Activated CD4-positive, alpha-beta T cell treated with anti-CD3 and anti-CD28 coated beads for 36 hours (primary cell): Measurements from ENCODE around the gene CHST11. TPM values are rescaled to one million over a fixed set of nuclear protein-coding genes. Genes with fewer than 3 reads are reported as not detected.

ENCODE experiments used
- ATAC-seq: fragments of 200-7000 bp; cut with Tn5 transposase; one replicate; pipeline ENCODE4 v1.10.0; 2021; ENCODE audit warnings: mild to moderate bottlenecking, moderate library complexity
- CTCF ChIA-PET: fragments of 350-600 bp; sonication (Branson Sonifier 250); formaldehyde crosslinking; loops from one replicate; lab custom pipeline; 2021; ENCODE audit warnings: antibody characterized with exemption; lab: Charles Lee
- POLR2A ChIA-PET: fragments of 350-600 bp; sonication (Branson Sonifier 250); formaldehyde crosslinking; loops from one replicate; lab custom pipeline; 2021; ENCODE audit warnings: antibody characterized with exemption, inconsistent platforms; lab: Charles Lee
- DNase-seq: peaks from one replicate; pipeline ENCODE4 v3.0.0-alpha.2; 2020
- H3K27ac Mint-ChIP-seq: one replicate; pipeline ENCODE4 v1.8.0; 2021; ENCODE audit warnings: mixed read lengths
- H3K27me3 Mint-ChIP-seq: one replicate; pipeline ENCODE4 v1.8.0; 2021; ENCODE audit warnings: mixed read lengths
- H3K36me3 Mint-ChIP-seq: one replicate; pipeline ENCODE4 v1.8.0; 2021; ENCODE audit warnings: low read depth, mixed read lengths
- H3K4me1 Mint-ChIP-seq: one replicate; pipeline ENCODE4 v1.8.0; 2021; ENCODE audit warnings: mixed read lengths
- H3K4me3 Mint-ChIP-seq: one replicate; pipeline ENCODE4 v1.8.0; 2021; ENCODE audit warnings: mild to moderate bottlenecking, moderate library complexity, mixed read lengths
- H3K9me3 Mint-ChIP-seq: one replicate; pipeline ENCODE4 v1.8.0; 2021; ENCODE audit warnings: low read depth, mixed read lengths
- intact Hi-C, 2 experiments: fragments of 100-400 bp; cut with DNase I in 1 of 2; cut with micrococcal nuclease in 1 of 2; formaldehyde crosslinking; loops; one replicate each; pipeline versions ENCODE4 v1.14.2 to v1.15.1; 2022 to 2024; cut with DNase I, micrococcal nuclease
- total RNA-seq, 2 experiments: library from RNA; stranded (reverse); gene quantifications; one replicate each; pipeline ENCODE4 v1.2.3, GENCODE V29; 2021

The CHST11 gene
- total RNA-seq, 2 experiments from 2014 or later, result 33.3 to 33.6 TPM

DNA sequence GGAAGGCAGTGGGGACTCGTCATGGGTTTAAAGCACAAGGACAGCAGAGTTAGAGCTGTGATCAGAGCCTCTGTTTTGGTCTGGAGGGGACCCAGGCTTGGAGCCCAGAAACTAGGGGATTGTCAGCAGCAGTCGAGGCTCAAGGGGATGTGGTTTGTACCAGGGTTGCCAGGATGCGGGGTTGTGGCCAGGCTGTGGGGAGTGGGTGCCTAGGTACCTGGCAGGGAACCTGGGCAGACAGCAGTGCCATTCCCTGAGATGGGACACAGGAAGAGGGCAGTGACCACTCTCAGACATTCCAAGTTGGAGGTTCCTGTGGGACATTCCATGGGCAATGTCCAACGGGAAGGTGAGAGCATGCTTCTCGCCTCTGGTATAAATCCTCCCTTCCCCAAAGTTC, 279.1 kb downstream of the CHST11 start:
- intact Hi-C loops, result no loop called here
- Mint-ChIP-seq H3K36me3 (no peaks in the 10 kb centered on the region), H3K4me1 (peaks cover 62% of the 10 kb centered on the region), H3K9me3 (no peaks in the 10 kb centered on the region), H3K4me3 (no peak overlapping the region), H3K27me3 (no peaks in the 10 kb centered on the region), H3K27ac (peak overlapping the region; percentile 49)
- ChIA-PET CTCF (interaction anchor here (0.5 to 0.7 kb wide), 2 partner anchors 34 to 1897 kb away, joined by 3 read pairs; no protein-coding TSS in a partner anchor), POLR2A (no interaction called here)
- DNase-seq (no peak), ATAC-seq (no peak)

DNA sequence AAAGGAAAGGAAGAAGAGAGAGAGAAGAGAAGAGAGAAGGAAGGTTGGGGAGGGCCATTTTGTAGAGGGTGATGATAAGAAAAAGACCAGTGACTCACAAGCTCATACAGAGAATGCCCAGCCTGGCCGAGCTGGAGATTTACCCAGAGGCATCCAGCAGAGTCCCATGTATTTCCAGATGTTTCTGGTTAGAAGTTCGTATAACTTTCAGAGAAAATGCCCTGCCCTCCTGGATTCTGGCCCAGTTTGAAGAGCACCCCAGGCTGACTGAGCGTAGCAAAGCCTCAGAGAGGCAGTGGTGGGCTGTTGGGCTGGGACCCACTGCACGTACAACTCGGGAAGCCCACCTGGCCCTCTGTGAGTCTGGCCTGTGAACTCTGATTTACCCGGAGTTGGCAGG, 279.6 kb downstream of the CHST11 start:
- Mint-ChIP-seq H3K27me3 (no peaks in the 10 kb centered on the region), H3K36me3 (no peaks in the 10 kb centered on the region), H3K27ac (peak overlapping the region; percentile 49), H3K9me3 (no peaks in the 10 kb centered on the region), H3K4me3 (no peak overlapping the region), H3K4me1 (peaks cover 67% of the 10 kb centered on the region)
- intact Hi-C loops, result no loop called here
- CTCF ChIA-PET, result interaction anchor here (0.5 kb wide), 1 partner anchor 1897 kb away, joined by 3 read pairs; no protein-coding TSS in a partner anchor
- ATAC-seq, result no peak
- POLR2A ChIA-PET, result no interaction called here
- no peak for DNase-seq

DNA sequence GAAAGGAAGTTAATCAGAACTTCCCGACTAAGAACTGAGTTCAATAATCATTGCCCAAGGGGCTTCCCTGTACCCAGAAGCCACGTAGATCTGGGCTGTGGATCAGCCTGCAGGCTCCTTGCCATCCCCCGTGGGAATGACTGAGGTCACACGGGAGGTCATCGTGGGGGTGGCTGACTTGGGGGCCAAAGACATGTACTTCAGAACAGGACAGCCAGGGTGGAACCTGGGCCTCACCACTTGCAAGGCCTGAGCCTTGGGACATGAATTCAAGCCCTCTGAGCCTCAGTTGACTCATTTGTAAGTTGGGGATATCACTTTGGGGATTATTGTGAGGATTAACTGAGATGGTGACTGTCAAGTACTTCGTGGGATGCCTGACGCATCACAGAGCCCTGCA, 280.4 kb downstream of the CHST11 start:
- Mint-ChIP-seq H3K4me1 (peaks cover 71% of the 10 kb centered on the region), H3K36me3 (no peaks in the 10 kb centered on the region), H3K9me3 (no peaks in the 10 kb centered on the region), H3K4me3 (no peak overlapping the region), H3K27ac (peak overlapping the region; percentile 14), H3K27me3 (no peaks in the 10 kb centered on the region)
- DNase-seq, result no peak
- no peak for ATAC-seq
- ChIA-PET CTCF (no interaction called here), POLR2A (no interaction called here)
- intact Hi-C loops, result no loop called here

DNA sequence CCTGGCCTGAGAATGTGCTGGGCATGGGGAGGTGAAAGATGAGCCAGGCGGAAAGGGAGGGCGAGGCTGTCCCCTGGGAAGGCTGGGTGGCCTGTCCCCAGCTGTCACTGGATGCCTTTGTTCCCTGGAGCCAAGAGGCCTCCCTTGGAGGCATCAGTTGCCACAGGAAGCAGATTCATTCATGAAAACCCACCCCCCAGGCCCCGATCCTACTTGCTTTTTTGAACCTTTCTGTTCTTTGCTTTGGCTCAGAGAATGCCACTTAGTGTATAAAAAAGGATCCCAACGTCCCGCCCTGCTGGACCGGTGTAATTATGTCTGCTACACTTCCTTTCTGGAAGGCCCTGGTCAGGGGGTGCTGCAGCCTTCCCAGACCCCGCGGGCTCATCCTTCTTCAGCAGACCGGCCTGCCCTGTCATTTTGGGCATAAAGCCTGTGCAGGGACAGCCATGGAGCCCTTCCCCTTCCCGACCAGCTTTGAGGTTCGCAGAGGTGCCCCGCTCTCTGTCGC, 281.1 kb downstream of the CHST11 start:
- H3K4me3 Mint-ChIP-seq, result no peak overlapping the region
- no peaks in the 10 kb centered on the region for H3K36me3 Mint-ChIP-seq
- no peaks in the 10 kb centered on the region for H3K27me3 Mint-ChIP-seq
- CTCF ChIA-PET, result interaction anchor here (1.3 kb wide), 1 partner anchor 12 kb away, joined by 3 read pairs; no protein-coding TSS in a partner anchor
- peaks cover 66% of the 10 kb centered on the region for H3K4me1 Mint-ChIP-seq
- POLR2A ChIA-PET, result no interaction called here
- ATAC-seq (no peak), DNase-seq (no peak)
- intact Hi-C loops, result no loop called here
- no peaks in the 10 kb centered on the region for H3K9me3 Mint-ChIP-seq
- peak overlapping the region; percentile 27 for H3K27ac Mint-ChIP-seq

DNA sequence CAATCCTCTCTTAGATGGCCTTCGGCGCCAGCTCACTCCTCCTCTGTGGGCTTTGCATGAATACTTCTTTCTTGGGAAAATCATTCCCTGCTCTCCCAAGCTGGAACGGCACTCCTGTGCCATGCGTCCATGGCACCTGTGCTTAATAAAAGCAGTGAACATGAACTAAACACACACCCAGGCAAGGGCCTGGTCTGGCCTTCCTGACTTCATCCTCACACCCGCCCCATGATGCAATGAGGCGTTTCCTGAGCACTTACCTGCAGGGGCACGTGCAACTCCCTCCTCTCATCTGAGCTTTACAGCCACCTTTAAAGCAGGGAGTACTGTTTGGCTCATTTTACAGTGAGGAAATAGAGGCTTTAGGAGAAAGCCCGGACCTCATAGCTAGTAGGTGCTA, 281.6 kb downstream of the CHST11 start:
- Mint-ChIP-seq H3K4me3 (no peak overlapping the region), H3K4me1 (peaks cover 63% of the 10 kb centered on the region), H3K27me3 (no peaks in the 10 kb centered on the region), H3K9me3 (no peaks in the 10 kb centered on the region), H3K27ac (peak overlapping the region; percentile 34), H3K36me3 (no peaks in the 10 kb centered on the region)
- ATAC-seq (no peak), DNase-seq (no peak)
- CTCF ChIA-PET, result interaction anchor here (1.3 kb wide), 2 partner anchors 12 to 357 kb away, joined by 3 to 7 read pairs; no protein-coding TSS in a partner anchor
- intact Hi-C loops, result no loop called here
- POLR2A ChIA-PET, result no interaction called here

DNA sequence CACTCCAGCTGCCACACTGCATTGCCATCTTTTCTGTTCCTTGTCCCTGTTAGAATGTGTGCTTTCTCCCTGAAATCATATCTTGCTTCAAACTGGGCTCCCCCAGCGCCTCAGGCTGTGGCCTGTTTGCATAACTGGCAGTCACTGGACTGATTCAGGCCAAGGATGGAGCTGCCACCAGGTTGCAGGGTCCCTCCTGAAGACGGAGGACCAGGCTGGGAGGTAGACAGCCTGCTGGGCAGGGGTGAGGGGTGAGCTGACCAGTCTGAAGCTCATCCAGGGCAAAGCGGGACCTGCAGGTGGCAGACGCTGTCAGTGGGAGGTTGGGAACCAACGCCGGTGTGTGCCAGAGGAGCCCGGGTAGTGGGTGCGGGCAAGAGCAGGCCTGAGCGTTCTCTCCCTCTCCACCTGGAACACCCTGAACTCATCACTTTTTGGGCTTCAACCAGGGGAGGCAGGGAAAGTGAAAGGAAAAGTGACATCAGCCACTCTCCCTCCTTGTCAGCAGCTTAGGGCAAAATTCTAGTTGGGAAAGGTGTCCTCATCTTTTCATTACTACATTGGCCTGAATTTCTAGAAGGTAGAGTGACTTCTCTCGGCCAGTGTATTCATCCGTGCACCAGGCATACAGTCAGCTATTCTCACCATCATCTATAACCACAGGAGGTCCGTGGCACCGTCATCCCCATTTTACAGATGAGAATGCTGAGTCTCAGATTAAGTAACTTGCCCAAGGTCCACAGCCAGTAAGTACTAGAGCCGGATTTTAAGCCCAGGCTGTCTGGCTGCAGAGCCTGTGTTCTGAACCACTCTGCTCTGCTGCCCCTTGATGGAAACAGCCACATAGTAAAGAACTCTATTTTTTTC, 282.3 kb downstream of the CHST11 start:
- Mint-ChIP-seq H3K27ac (peak overlapping the region; percentile 53), H3K27me3 (no peaks in the 10 kb centered on the region), H3K9me3 (no peaks in the 10 kb centered on the region), H3K4me3 (no peak overlapping the region), H3K36me3 (no peaks in the 10 kb centered on the region), H3K4me1 (peaks cover 60% of the 10 kb centered on the region)
- POLR2A ChIA-PET, result no interaction called here
- CTCF ChIA-PET, result interaction anchor here (0.6 to 1.3 kb wide), 3 partner anchors 11 to 357 kb away, joined by 3 to 7 read pairs (median 3); no protein-coding TSS in a partner anchor
- no peak for ATAC-seq
- DNase-seq, result no peak
- intact Hi-C loops, result no loop called here

DNA sequence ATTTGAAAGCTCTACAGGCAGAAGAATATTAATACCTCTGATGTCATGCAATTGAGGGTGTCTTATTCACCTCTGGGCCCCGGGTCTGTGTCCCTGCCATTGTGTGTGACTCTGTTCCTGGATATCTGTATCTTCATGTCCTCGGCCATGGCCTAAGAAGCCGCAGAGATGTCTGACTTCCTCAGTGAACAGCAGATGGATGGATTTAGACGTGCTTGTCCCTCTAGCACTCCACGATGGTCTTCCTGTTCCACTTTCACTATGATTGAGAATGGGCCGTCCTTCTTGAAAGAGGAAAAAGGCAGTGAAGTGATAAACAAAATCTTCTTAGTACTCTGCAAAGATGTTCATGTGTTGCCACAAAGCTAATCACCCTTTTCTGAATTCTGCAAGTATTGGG, 283.9 kb downstream of the CHST11 start:
- Mint-ChIP-seq H3K27me3 (no peaks in the 10 kb centered on the region), H3K27ac (peak overlapping the region; percentile 69), H3K9me3 (no peaks in the 10 kb centered on the region), H3K4me3 (peak overlapping the region; percentile 51), H3K4me1 (peaks cover 58% of the 10 kb centered on the region), H3K36me3 (no peaks in the 10 kb centered on the region)
- POLR2A ChIA-PET, result no interaction called here
- intact Hi-C loops, result loop anchor here in 1 of 2 experiments (10.0 kb wide), 1 partner anchor 314 kb away; no protein-coding TSS in a partner anchor
- CTCF ChIA-PET, result interaction anchor here (0.7 to 1.1 kb wide), 3 partner anchors 20 to 314 kb away, joined by 3 read pairs; no protein-coding TSS in a partner anchor
- ATAC-seq (peak; percentile 74), DNase-seq (peak; percentile 37)

DNA sequence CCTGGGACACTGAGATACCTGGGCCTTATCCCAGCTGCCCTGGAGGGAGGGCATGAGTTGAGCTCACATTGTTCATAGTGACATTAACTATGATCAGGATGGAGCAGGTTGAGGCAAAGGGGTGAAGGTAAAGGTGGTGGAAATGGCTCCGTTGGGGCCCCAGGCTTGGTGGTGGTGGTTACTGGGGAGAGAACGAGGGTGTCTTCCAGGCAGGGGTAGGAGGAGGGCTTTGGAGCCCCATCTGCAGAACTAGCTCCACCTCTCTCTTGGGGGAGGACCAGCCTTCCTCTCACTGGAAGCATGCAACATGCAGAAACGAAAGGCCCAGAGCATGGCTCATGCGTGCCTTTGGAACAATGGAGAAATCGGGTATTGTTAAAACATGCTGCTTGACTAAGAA, 284.3 kb downstream of the CHST11 start:
- ChIA-PET POLR2A (no interaction called here), CTCF (interaction anchor here (0.5 to 1.1 kb wide), 5 partner anchors 20 to 359 kb away, joined by 3 read pairs; no protein-coding TSS in a partner anchor)
- Mint-ChIP-seq H3K27me3 (no peaks in the 10 kb centered on the region), H3K27ac (peak overlapping the region; percentile 69), H3K4me1 (peaks cover 58% of the 10 kb centered on the region), H3K4me3 (peak overlapping the region; percentile 51), H3K9me3 (no peaks in the 10 kb centered on the region), H3K36me3 (no peaks in the 10 kb centered on the region)
- intact Hi-C loops, result loop anchor here in 1 of 2 experiments (10.0 kb wide), 1 partner anchor 314 kb away; no protein-coding TSS in a partner anchor
- DNase-seq (no peak), ATAC-seq (peak; percentile 40)

DNA sequence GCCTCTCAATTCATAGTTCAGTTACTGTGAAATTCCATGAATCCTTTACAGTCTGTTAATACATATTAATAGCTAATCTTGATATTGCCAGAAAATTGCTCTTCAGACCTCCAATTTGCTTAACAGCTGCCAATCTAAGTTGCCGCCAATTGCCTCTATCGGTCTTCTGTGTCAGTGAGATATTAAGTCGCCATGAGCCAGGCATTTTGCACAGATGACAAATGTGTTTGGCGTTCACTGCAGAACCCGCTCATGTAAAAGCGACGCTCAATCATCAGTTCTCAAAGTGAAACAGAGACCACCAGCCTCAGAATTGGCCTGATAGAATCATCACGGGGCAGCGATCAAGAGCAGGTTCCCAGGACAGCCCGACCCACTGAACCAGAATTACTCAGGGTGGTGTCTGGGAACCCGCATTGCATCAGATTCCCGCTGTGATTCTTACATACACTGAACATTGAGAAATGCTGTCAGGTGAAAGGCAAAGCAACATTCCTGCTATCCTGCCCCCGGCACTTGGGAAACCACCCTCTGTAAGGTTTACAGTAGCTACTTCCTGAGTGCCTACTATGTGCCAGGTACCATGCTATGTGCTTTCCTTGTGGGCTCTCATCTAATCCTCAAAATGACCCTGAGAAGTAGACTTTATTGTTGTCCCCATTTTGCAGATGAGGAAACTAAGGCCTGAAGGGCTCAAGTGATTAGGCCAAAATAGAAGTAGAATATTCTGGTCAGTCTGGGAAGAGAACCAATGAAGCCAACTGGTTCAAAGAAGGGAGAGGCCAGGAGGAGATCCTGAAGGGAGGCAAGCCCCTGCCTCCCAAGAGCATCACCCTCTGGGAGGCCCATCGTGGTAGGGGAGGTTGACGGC, 285.0 kb downstream of the CHST11 start:
- Mint-ChIP-seq H3K4me1 (peaks cover 63% of the 10 kb centered on the region), H3K27ac (peak overlapping the region; percentile 69), H3K27me3 (no peaks in the 10 kb centered on the region), H3K4me3 (no peak overlapping the region), H3K9me3 (no peaks in the 10 kb centered on the region), H3K36me3 (no peaks in the 10 kb centered on the region)
- ATAC-seq (no peak), DNase-seq (no peak)
- CTCF ChIA-PET, result interaction anchor here (0.5 to 1.1 kb wide), 5 partner anchors 21 to 360 kb away, joined by 3 read pairs; no protein-coding TSS in a partner anchor
- intact Hi-C loops, result loop anchor here in 1 of 2 experiments (10.0 kb wide), 1 partner anchor 313 kb away; no protein-coding TSS in a partner anchor
- POLR2A ChIA-PET, result no interaction called here

DNA sequence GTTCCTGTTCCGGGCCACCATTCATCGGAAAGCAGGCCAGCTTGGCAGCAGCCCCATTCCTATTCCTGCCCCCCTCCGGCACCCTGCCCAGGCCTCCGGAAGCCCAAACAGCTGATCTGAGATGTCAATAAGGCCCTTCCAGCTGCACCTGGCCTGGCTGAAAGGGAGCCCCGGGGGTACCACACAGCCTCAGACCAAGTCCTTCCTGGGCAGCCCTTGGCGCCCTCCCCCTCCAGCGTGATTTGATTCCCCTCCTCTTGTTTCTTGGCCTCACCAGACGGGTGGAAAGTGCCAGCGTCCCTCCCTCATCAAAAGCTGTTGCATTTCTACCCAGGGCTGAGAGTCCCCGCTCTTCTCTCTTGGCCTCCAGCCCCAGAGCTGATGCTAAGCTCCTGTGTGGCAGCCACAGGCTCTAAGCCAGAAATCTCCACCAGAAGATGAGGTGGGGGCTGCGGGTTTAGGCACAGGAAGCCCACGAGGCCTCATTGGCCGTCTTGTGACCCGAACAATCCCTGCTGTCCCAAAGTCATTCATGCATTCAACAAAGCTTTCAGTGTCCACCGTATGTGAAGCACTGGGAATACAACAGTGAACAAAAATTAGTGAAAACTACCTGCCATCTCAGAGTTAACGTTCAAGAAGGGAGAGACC, 285.9 kb downstream of the CHST11 start:
- no peaks in the 10 kb centered on the region for H3K27me3 Mint-ChIP-seq
- ATAC-seq, result no peak
- peaks cover 63% of the 10 kb centered on the region for H3K4me1 Mint-ChIP-seq
- no peak overlapping the region for H3K4me3 Mint-ChIP-seq
- no peak overlapping the region for H3K27ac Mint-ChIP-seq
- intact Hi-C loops, result loop anchor here in 1 of 2 experiments (10.0 kb wide), 1 partner anchor 312 kb away; no protein-coding TSS in a partner anchor
- POLR2A ChIA-PET, result interaction anchor here (0.7 kb wide), 1 partner anchor 372 kb away, joined by 3 read pairs; no protein-coding TSS in a partner anchor
- H3K9me3 Mint-ChIP-seq, result no peaks in the 10 kb centered on the region
- CTCF ChIA-PET, result interaction anchor here (0.7 kb wide), 1 partner anchor 53 kb away, joined by 3 read pairs; no protein-coding TSS in a partner anchor
- DNase-seq, result no peak
- no peaks in the 10 kb centered on the region for H3K36me3 Mint-ChIP-seq
